Measurements from ENCODE around the gene CCDC85C.
A peak's percentile ranks its signal among the peaks of the same experiment; 100 is the strongest.

CCDC85C gene

DNA sequence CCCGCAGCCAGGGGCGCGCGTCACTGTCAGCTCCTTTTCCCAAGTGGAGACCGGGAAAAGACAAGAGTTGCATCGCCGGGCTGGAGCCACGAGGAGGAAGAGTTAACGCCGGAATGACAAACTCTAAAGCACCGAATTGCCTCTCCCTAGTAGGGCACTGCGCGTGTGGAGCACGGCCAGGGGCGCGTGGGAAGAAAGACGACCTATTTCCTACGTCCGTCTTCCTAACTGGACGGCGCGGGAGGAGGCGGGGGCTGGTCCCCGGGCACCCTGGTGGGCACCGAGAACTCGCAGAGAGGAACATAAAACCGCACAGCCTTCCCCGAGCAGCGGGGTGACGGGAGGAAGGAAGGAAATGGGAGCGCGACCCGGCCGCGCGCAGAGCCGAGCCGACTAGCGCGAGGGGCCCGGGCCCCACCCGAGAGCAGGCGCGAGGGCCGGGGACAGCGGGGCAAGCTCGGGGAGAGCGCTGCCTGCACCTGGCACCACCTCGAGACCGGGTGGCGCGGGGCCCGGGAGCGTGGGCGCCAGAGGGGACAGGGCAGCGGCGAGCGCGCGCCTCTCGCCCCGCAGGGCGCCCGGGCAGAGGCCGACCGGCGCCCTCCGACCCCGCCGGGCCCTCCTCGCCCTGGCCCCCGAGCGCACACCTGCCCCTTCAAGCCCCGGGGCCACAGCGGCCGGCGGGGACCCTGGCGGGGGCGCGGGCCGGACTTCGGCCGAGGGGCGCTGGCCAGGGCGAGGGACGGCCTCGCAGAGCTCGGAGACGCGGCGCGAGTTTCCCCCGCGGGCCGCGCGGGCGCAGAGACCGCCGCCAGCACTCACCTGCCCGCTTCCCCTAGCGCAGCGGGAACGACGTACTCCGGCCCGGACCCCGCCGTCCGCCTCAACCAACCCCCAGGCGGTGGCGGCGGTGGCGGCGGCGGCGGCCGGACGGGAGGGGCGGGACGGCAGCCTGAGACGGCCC lies 123.8 kb downstream of the CCDC85C start, which contains the start of gene SETD3:
TSS of gene SETD3 (minus strand) at position 954 of the 964 bp plus-strand sequence. CDS start 15,054 bp downstream, outside the sequence.
- peak; percentile 51 for DNase-seq
- Histone ChIP-seq H3K4me3 (ENCODE audit: low read depth, low read length) (peak within 1 kb of the TSS; percentile 98), H3K36me3 (no peaks in the 10 kb centered on the region), H3K27me3 (no peaks in the 10 kb centered on the region), H3K4me1 (no peaks in the 10 kb centered on the region), H3K9me3 (no peaks in the 10 kb centered on the region)
- TF ChIP-seq, protein P1, sequence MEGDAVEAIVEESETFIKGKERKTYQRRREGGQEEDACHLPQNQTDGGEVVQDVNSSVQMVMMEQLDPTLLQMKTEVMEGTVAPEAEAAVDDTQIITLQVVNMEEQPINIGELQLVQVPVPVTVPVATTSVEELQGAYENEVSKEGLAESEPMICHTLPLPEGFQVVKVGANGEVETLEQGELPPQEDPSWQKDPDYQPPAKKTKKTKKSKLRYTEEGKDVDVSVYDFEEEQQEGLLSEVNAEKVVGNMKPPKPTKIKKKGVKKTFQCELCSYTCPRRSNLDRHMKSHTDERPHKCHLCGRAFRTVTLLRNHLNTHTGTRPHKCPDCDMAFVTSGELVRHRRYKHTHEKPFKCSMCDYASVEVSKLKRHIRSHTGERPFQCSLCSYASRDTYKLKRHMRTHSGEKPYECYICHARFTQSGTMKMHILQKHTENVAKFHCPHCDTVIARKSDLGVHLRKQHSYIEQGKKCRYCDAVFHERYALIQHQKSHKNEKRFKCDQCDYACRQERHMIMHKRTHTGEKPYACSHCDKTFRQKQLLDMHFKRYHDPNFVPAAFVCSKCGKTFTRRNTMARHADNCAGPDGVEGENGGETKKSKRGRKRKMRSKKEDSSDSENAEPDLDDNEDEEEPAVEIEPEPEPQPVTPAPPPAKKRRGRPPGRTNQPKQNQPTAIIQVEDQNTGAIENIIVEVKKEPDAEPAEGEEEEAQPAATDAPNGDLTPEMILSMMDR (IDR thresholded peaks at IDR 0.05; ENCODE audit: low read depth, low read length), result peak; percentile 28; the same call in 1 of the 2 replicates

DNA sequence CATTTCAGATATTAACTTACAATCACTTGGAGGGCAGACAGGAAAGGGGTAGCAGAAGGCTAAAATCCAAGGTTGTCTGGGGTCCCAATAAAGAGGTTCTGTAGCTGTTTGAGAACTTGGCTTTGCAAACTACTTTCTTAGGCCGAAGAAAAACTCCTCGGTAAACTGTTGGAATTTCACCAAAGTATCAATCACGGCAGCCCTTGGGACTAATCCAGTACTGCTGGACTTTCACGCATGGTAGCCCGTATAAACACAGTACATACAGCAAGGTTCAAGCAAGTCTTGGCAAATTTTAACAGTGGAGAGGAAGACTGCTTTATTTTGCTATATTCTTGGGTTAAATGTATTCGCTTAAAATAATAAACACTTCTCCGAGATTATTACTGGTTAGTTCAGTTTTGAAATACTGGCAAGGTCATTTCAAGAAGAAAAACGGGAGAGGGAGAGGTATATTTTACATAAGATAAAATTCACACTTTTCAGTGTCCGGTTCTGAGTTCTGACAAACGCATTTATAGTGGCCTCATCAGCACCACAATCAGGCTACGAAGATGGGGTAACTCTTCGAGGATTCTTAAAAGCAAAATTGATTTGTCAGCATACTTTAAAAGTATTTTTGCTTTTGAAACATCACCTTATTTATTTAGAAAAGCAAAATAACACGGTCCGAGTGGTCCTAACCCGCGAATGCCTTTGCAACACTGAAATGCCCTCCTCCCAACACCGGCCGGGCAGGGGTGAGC lies 124.7 kb downstream of the CCDC85C start:
- Histone ChIP-seq H3K4me3 (ENCODE audit: low read depth, low read length) (peak overlapping the region; percentile 74), H3K4me1 (no peaks in the 10 kb centered on the region), H3K9me3 (no peaks in the 10 kb centered on the region), H3K36me3 (no peaks in the 10 kb centered on the region), H3K27me3 (no peaks in the 10 kb centered on the region)
- no peak for DNase-seq
- TF ChIP-seq, protein P1 (IDR thresholded peaks at IDR 0.05; ENCODE audit: low read depth, low read length), result no peak; the same call in 1 of the 2 replicates

DNA sequence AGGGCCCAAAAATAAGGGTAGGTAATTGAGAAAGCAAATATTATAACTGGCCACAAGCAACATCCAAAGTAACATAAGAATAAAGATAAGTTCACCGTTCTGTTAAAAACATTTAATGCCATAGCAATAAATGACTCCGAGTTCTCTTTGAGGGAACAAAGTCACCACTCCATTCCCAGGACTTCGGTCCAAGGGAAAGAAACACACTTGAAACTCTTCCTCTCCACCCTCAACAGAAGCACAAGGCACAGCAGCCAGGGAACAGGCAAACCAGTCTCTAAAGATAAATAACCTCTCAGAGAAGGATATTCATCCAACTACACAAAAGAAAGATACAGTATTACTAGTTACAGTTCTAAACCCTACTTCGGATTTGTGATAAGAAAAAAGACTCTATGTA lies 125.9 kb downstream of the CCDC85C start:
- H3K4me3 ChIP-seq (ENCODE audit: low read depth, low read length), result no peak overlapping the region
- DNase-seq, result no peak
- H3K27me3 ChIP-seq, result no peaks in the 10 kb centered on the region
- TF ChIP-seq, protein P1 (IDR thresholded peaks at IDR 0.05; ENCODE audit: low read depth, low read length), result no peak
- H3K36me3 ChIP-seq, result no peaks in the 10 kb centered on the region
- H3K4me1 ChIP-seq, result peaks cover 7% of the 10 kb centered on the region
- no peaks in the 10 kb centered on the region for H3K9me3 ChIP-seq

DNA sequence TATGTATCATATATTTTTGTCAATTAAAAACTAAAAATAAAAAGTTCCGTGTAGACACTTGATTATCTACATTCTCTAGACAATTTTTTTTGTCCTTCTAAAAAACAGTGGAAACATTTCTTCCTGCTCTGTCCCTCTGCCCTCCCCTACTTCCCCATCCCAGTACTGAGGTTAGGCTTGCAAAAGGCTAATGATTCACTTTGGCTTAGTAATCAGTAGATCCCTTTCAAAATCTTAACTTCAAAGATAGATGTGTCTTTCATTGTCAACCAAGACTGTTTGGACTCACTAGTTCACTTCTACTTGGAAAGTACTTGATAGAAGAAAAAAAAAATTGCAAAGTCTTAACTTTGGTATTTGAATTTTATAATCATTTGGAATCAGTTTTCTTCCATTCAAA lies 127.1 kb downstream of the CCDC85C start:
- no peaks in the 10 kb centered on the region for H3K27me3 ChIP-seq
- no peaks in the 10 kb centered on the region for H3K9me3 ChIP-seq
- TF ChIP-seq, protein P1 (IDR thresholded peaks at IDR 0.05; ENCODE audit: low read depth, low read length), result no peak
- no peak for DNase-seq
- peaks cover 9% of the 10 kb centered on the region for H3K4me1 ChIP-seq
- no peak overlapping the region for H3K4me3 ChIP-seq (ENCODE audit: low read depth, low read length)
- no peaks in the 10 kb centered on the region for H3K36me3 ChIP-seq

DNA sequence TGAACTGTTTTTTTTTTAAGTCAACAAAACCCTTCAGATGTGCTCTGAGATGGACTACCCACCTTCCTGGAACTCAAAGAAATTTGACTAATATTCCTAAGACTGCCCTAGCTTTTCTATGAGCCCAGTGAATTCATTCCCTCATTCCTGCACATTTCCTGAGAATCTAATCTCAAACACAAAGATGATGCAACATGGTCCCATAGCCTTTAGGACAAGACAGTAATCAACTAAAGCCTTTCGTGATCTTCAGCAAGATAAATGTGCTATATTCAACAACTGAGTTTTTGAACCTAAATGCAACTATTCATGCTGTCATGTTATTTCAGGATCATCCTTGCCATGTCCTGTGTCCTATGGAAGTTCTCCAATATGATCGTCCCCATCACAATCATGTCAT lies 128.3 kb downstream of the CCDC85C start:
- DNase-seq, result no peak

More for the DNA sequence above, 128.3 kb downstream of the CCDC85C start:
- Histone ChIP-seq H3K36me3 (no peaks in the 10 kb centered on the region), H3K9me3 (no peaks in the 10 kb centered on the region), H3K4me1 (peaks cover 9% of the 10 kb centered on the region), H3K27me3 (no peaks in the 10 kb centered on the region), H3K4me3 (ENCODE audit: low read depth, low read length) (no peak overlapping the region)
- TF ChIP-seq, protein P1 (IDR thresholded peaks at IDR 0.05; ENCODE audit: low read depth, low read length), result no peak
